Hepatocyte (in vitro differentiated cells): ENCODE results near the gene TM9SF2. TPM values are rescaled to one million over a fixed set of nuclear protein-coding genes. Genes with fewer than 3 reads are reported as not detected.

Experiments used
- DNase-seq: peaks from one replicate; pipeline ENCODE4 v3.0.0-alpha.2; 2016; ENCODE audit warnings: low spot score
- H2AFZ ChIP-seq: fragments of 200-600 bp; sonication (generic); 2 replicates; pipeline ENCODE4 v1.6.0; 2016; ENCODE audit warnings: antibody characterized with exemption, mild to moderate bottlenecking
- H3K27ac ChIP-seq: fragments of 200-600 bp; sonication (generic); 2 replicates; pipeline ENCODE4 v1.5.1; 2016; ENCODE audit warnings: mild to moderate bottlenecking
- H3K27me3 ChIP-seq: fragments of 200-600 bp; sonication (generic); 2 replicates; pipeline ENCODE4 v1.6.1; 2016
- H3K36me3 ChIP-seq: fragments of 200-600 bp; sonication (generic); replicated peaks from 2 replicates; pipeline ENCODE4 v1.5.1; 2016; ENCODE audit warnings: low read depth; ENCODE audit not compliant: insufficient read depth
- H3K4me1 ChIP-seq: fragments of 200-600 bp; sonication (generic); 2 replicates; pipeline ENCODE4 v1.5.1; 2016; ENCODE audit warnings: mild to moderate bottlenecking, moderate library complexity; ENCODE audit not compliant: insufficient read depth
- H3K4me2 ChIP-seq: fragments of 200-600 bp; sonication (generic); 2 replicates; pipeline ENCODE4 v1.6.0; 2016
- H3K4me3 ChIP-seq: fragments of 200-600 bp; sonication (generic); 2 replicates; pipeline ENCODE4 v1.5.1; 2016; ENCODE audit warnings: mild to moderate bottlenecking
- H3K79me2 ChIP-seq: fragments of 200-600 bp; sonication (generic); 2 replicates; pipeline ENCODE4 v1.6.0; 2017; ENCODE audit warnings: mild to moderate bottlenecking
- H3K9me2 ChIP-seq: fragments of 200-600 bp; sonication (generic); replicated peaks from 2 replicates; pipeline ENCODE4 v1.6.0; 2017; ENCODE audit warnings: mild to moderate bottlenecking; ENCODE audit not compliant: insufficient read depth
- H3K9me3 ChIP-seq: fragments of 200-600 bp; sonication (generic); 2 replicates; pipeline ENCODE4 v1.5.1; 2016; ENCODE audit warnings: low read depth, mild to moderate bottlenecking
- H4K20me1 ChIP-seq: fragments of 200-600 bp; sonication (generic); 2 replicates; pipeline ENCODE4 v1.6.0; 2016; ENCODE audit warnings: mild to moderate bottlenecking; ENCODE audit not compliant: insufficient read depth, poor library complexity, severe bottlenecking
- EZH2 ChIP-seq: fragments of 200-600 bp; sonication (generic); IDR thresholded peaks from 2 replicates; pipeline ENCODE4 v1.6.1; 2016; ENCODE audit warnings: antibody characterized with exemption, mild to moderate bottlenecking, borderline replicate concordance
- EZH2phosphoT487 ChIP-seq: fragments of 200-600 bp; sonication (generic); IDR thresholded peaks from one replicate; pipeline ENCODE4 v1.6.1; 2018; ENCODE audit warnings: antibody characterized with exemption, mild to moderate bottlenecking, low read depth, moderate library complexity; ENCODE audit not compliant: unreplicated experiment, severe bottlenecking
- WGBS: methylation state at CpG from one replicate; pipeline ENCODE4 v1.1.6; 2016; ENCODE audit warnings: low lambda C conversion rate; ENCODE audit errors: missing lambda C conversion rate; 5-methylcytosine and 5-hydroxymethylcytosine counted together
- polyA plus RNA-seq: library from polyadenylated mRNA; unstranded; fragments of >200 nt; fragmentation: Nextera tagmentation; extraction: Ambion mirVana; gene quantifications from 2 replicates; pipeline ENCODE4 v1.2.1, GENCODE V29; 2016
- total RNA-seq: library from RNA; depleted of rRNA; stranded (reverse); fragments of >200 nt; gene quantifications from 2 replicates; pipeline ENCODE4 v1.2.3, GENCODE V29; 2014
- TF ChIP-seq, protein P1 (sequence below): fragments of 200-600 bp; sonication (generic); IDR thresholded peaks from 2 replicates; pipeline ENCODE4 v1.5.1; 2016; ENCODE audit warnings: antibody characterized with exemption, mild to moderate bottlenecking; ENCODE audit not compliant: poor library complexity

Gene TM9SF2
- total and polyA plus RNA-seq, 2 experiments from 2014 or later: 184 to 280 TPM

GRCh38 chr13:99580500-99581268 is 79.4 kb downstream of the TM9SF2 start:
- H4K20me1 ChIP-seq: no peaks in the 10 kb centered on the region
- H3K79me2 ChIP-seq: no peaks in the 10 kb centered on the region
- H3K27me3 ChIP-seq: no peaks in the 10 kb centered on the region
- no peak for DNase-seq
- no peak overlapping the region for H3K4me3 ChIP-seq
- TF ChIP-seq, protein P1, sequence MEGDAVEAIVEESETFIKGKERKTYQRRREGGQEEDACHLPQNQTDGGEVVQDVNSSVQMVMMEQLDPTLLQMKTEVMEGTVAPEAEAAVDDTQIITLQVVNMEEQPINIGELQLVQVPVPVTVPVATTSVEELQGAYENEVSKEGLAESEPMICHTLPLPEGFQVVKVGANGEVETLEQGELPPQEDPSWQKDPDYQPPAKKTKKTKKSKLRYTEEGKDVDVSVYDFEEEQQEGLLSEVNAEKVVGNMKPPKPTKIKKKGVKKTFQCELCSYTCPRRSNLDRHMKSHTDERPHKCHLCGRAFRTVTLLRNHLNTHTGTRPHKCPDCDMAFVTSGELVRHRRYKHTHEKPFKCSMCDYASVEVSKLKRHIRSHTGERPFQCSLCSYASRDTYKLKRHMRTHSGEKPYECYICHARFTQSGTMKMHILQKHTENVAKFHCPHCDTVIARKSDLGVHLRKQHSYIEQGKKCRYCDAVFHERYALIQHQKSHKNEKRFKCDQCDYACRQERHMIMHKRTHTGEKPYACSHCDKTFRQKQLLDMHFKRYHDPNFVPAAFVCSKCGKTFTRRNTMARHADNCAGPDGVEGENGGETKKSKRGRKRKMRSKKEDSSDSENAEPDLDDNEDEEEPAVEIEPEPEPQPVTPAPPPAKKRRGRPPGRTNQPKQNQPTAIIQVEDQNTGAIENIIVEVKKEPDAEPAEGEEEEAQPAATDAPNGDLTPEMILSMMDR: no peak
- TF ChIP-seq EZH2phosphoT487 (no peak), EZH2 (no peak)
- no peak overlapping the region for H3K27ac ChIP-seq
- H2AFZ ChIP-seq: no peak overlapping the region
- no peaks in the 10 kb centered on the region for H3K9me3 ChIP-seq
- H3K9me2 ChIP-seq: no peaks in the 10 kb centered on the region
- H3K4me1 ChIP-seq: no peaks in the 10 kb centered on the region
- H3K4me2 ChIP-seq: no peak overlapping the region
- WGBS: 88% methylated on average over 7 of the region's 7 CpGs
- no peaks in the 10 kb centered on the region for H3K36me3 ChIP-seq

DNA sequence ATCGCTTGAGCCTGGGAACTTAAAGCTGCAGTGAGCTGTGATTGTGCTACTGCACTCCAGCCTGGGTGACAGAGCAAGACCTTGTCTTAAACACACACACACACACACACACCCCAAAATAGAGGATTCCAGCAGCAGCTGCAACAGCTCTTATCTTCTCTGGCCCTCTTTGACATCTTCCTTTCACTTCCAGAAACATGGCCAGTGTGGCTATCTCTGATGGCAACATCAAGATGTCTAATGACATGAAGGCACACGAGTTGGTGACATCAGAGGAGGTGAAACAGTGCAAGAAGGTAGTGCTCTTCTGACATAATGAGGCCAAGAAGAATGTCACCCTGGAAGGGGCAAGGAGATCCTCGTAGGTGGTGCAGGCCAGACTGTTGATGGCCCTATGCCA is 81.2 kb downstream of the TM9SF2 start:
- Histone ChIP-seq H3K9me2 (no peaks in the 10 kb centered on the region), H3K4me1 (no peaks in the 10 kb centered on the region), H3K79me2 (no peaks in the 10 kb centered on the region), H3K9me3 (no peaks in the 10 kb centered on the region), H3K36me3 (no peaks in the 10 kb centered on the region), H3K27me3 (no peaks in the 10 kb centered on the region), H2AFZ (no peak overlapping the region), H4K20me1 (no peaks in the 10 kb centered on the region), H3K4me2 (no peak overlapping the region), H3K4me3 (no peak overlapping the region), H3K27ac (no peak overlapping the region)
- no peak for DNase-seq
- TF ChIP-seq, protein P1: no peak
- TF ChIP-seq EZH2 (no peak), EZH2phosphoT487 (no peak)
- WGBS: 57% methylated on average over 3 of the region's 3 CpGs

GRCh38 chr13:99585609-99586008 is 84.3 kb downstream of the TM9SF2 start:
- no peak overlapping the region for H3K4me2 ChIP-seq
- H3K4me1 ChIP-seq: no peaks in the 10 kb centered on the region
- no peaks in the 10 kb centered on the region for H3K9me3 ChIP-seq
- no peaks in the 10 kb centered on the region for H3K27me3 ChIP-seq
- H3K27ac ChIP-seq: no peak overlapping the region
- no peak overlapping the region for H2AFZ ChIP-seq
- H4K20me1 ChIP-seq: no peaks in the 10 kb centered on the region
- no peak overlapping the region for H3K4me3 ChIP-seq
- no peaks in the 10 kb centered on the region for H3K79me2 ChIP-seq
- WGBS: 100% methylated on average over 3 of the region's 3 CpGs
- DNase-seq: no peak
- H3K36me3 ChIP-seq: no peaks in the 10 kb centered on the region
- TF ChIP-seq EZH2phosphoT487 (no peak), EZH2 (no peak)
- TF ChIP-seq, protein P1: no peak
- H3K9me2 ChIP-seq: no peaks in the 10 kb centered on the region
